C4-2B (cell line): ENCODE results near the gene OR4B1.

Experiments used
- H3K27ac ChIP-seq: fragments of 450-650 bp; 2 replicates; pipeline ENCODE4 v1.5.1; 2017
- CTCF ChIP-seq: fragments of 450-650 bp; conservative IDR thresholded peaks from 2 replicates; pipeline ENCODE4 v1.5.1; 2017; ENCODE audit warnings: mild to moderate bottlenecking
- ZFX ChIP-seq: fragments of 450-650 bp; IDR thresholded peaks from 2 replicates; pipeline ENCODE4 v1.6.1; 2017

Gene OR4B1, protein sequence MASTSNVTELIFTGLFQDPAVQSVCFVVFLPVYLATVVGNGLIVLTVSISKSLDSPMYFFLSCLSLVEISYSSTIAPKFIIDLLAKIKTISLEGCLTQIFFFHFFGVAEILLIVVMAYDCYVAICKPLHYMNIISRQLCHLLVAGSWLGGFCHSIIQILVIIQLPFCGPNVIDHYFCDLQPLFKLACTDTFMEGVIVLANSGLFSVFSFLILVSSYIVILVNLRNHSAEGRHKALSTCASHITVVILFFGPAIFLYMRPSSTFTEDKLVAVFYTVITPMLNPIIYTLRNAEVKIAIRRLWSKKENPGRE

GRCh38 chr11:48216510-48216909, at the start of gene OR4B1:
OR4B1 (plus strand) TSS chr11:48216810; CDS start chr11:48216810, 0 bp downstream.
- no peak within 1 kb of the TSS for H3K27ac ChIP-seq
- TF ChIP-seq ZFX, result no peak
- TF ChIP-seq CTCF, result no peak

- TF ChIP-seq ZFX, result no peak
- no peak for TF ChIP-seq CTCF
- H3K27ac ChIP-seq, result no peak overlapping the region
Measured at GRCh38 chr11:48167380-48167779, 49.2 kb upstream of the OR4B1 start.

GRCh38 chr11:48168815-48169214, 47.8 kb upstream of the OR4B1 start:
- TF ChIP-seq ZFX (no peak), CTCF (no peak)
- no peak overlapping the region for H3K27ac ChIP-seq

DNA sequence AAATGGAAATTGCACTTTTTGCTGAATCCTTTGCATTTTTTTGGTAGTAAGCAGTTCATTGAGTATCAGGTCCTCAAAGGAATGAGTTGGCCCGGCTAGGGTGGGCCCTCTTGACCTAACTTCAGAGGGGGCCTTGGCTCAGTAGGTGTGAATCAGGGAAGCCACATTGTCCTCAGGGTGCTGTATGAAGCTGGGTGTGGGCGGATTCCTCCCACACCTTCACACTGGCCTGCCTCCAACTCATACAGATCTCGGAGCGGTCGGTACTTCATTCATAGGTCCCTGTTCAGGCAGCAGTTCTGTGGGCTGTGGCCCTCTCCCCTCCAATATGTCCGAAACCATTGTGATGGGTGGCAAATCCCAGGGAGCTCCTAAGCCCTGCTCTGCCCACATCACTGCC, 47.4 kb upstream of the OR4B1 start:
- no peak overlapping the region for H3K27ac ChIP-seq
- TF ChIP-seq ZFX, result no peak
- no peak for TF ChIP-seq CTCF

GRCh38 chr11:48169717-48170116, 46.9 kb upstream of the OR4B1 start:
- TF ChIP-seq ZFX (no peak), CTCF (no peak)
- H3K27ac ChIP-seq, result no peak overlapping the region

- TF ChIP-seq CTCF, result no peak
- TF ChIP-seq ZFX, result no peak
- no peak overlapping the region for H3K27ac ChIP-seq
Measured at GRCh38 chr11:48170241-48171233, 46.1 kb upstream of the OR4B1 start.
